LoVo (cell line): Measurements from ENCODE around the gene ODAD2.

Experiments used
- DNase-seq: peaks from one replicate; pipeline ENCODE4 v3.0.0-alpha.2; 2016; ENCODE audit warnings: low spot score

Gene ODAD2

DNA sequence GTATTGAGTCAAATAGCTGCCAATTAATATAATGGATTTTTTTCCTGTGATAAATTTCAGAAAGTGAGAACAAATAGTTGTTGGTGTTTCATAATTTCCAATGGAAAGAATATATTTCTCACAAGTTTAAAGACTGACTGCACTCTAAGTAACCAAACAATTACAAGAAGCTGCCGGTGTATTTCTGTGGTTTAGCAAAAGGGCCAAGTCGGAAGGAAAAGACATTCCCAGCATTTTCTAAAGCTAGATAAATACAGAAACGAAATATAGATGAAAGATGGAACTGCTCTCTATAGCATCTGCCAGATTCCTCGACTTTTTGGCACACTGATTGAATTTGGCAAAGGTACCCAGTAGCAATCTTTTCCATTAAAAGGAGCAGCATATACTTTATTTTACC, 160.5 kb downstream of the ODAD2 start:
- DNase-seq: no peak

DNA sequence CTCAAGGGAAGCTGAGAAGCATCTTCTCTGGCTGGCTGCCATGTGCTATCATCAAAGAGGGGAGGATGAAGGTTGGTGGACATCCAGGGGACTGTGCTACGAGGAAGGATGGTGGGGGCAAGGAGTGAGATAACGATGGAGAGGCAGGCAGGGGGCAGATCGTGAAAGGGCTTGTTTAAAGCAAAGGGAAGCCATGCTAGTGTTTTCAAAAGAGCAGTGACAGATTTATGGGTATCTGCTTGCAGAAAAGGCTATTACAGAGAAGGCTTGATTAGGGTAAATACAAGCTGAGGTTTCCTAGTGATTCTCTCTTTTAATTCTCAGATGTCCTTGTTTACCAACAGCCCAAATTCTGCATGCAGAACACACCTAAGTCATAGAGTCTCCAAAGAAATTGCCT, 164.4 kb downstream of the ODAD2 start:
- no peak for DNase-seq

DNA sequence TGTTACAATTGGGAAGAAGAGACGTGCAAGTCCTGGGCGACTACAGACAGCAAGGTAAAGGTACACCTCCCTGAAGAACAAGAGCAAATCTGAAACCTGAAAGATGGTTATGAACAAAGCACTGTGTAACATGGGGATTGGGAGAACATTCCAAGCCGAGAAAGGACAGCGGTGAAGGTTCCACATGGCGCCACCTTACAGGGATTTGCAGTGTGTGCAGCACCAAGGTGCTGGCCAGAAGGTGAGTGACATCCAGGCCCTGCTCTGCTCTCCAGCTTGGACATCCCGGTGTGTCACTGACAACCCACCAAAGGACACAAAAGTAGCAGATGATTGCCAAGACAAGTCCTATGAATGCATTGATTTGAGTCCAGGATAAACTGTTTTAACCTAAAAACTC, 165.1 kb downstream of the ODAD2 start:
- no peak for DNase-seq

DNA sequence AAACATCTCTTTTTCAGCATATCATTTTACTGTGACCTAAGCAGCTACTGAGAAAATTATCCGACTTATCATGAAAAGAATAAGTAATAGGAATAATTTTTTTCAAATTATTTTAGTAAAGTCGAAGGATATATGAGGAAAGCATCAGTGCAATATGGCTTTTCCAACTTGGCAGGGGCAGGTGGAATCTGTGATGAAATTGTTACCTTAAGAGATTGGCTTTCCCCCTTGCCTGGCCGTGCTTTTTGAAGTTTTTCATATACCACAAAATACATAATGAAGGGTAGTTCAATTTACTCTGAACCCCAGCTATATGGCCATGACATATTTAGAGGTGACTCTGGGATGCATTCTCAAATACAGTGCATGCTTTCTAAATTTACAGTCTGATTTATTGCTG, 166.1 kb downstream of the ODAD2 start:
- DNase-seq: no peak

DNA sequence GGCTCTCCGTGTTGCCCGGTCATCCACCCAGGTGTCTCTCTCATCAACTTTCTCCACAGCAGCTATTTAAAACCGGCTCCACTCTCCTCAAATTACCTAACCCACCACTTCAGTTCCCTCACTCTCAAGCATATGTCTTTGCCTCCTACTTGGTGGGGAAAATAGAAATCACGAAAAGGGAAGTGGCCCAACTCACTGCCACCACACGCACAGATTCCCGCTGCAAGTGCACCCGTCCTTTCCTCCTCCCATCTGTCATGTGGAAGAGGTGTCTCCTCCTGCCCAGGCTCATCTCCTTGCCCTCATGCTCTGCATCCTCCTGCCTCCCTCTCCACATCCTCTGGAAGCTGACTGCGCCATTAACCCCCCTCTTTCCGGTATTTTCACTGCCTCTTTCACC, 172.5 kb downstream of the ODAD2 start:
- no peak for DNase-seq

DNA sequence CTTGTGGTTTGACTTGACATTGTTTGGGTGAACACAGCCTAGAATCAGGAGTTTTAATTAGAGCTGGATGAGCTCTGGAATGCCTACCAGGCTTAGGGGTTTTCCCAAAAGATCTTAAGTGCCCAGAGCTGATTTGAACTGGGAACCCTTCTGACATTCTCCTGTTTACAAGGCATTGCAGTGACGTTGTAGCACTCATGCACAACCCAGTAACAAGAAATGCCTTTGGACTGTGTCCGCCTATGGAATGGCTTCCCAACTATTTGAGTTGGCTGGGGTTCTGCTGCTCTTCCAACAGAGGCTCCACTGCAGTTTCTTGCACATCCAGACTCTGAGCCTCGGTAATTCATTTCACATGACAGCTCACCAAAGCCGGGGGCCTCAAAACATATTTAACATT, 176.6 kb downstream of the ODAD2 start:
- DNase-seq: no peak

DNA sequence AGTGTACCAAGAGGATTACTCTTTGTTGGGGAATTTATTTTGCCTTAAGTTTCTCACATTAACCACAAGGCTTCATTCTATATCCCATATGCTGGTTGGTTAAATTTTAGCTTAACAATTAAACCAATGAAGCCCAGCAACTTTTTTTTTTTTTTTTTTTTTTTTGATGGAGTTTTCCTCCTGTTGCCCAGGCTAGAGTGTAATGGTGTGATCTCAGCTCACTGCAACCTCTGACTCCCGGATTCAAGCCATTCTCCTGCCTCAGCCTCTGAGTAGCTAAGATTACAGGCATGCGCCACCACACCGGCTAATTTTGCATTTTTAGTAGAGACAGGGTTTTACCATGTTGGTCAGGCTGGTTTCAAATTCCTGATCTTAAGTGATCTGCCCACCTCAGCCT, 178.2 kb downstream of the ODAD2 start:
- DNase-seq: no peak

DNA sequence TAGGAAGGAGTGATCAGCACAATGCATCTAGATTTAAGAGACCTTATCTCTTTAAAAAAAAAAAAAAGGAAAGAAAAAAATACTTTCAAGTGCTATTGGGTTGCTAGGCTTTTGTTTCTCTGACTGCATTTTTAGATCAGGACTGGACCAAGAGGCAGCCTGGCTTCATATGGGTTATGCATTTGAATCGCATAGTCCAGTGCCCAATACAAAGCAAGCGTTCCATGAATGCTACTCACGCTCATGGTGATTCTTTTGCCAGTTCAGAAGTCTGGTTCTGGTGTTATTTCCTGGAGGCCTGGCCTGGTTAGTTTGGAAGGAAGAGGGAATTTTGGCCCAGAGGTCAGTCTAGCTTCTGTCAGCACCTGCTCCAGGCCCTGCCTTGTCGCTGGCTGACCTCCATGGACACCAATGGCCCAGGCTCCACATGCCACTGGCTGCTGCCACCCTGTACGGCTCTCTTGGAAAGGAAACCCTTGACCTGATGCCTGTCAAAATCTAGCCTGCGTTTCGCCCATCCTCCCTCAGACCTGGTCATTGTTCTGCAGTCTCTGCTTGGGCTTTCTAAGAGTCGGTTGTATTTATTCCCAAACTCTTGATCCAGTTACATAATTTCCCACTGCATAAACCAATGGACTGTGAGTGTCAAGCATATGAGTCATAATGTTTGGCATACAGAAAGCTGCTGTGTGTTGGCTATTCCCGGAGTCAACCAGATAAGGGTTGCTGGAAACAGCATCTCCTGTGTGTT, 178.9 kb downstream of the ODAD2 start:
- no peak for DNase-seq

DNA sequence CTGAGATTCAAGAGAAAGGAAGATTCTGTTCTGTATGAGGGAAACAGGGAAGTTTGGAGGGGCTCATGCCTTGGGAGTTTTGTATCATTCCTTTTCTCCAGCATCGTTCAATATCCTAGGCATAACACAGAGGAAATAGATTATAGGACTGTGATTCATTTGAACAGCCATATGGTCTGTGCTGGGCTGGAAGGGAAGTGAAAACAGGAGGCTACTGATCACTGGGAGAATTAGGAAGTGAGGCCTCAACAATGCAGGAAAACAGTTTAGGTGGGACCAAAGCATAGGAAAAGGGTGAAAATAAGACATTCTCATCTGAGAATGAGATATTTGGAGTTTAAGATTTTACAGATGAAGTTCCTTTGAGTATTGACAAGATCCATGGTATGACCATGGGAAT, 182.6 kb downstream of the ODAD2 start:
- no peak for DNase-seq

DNA sequence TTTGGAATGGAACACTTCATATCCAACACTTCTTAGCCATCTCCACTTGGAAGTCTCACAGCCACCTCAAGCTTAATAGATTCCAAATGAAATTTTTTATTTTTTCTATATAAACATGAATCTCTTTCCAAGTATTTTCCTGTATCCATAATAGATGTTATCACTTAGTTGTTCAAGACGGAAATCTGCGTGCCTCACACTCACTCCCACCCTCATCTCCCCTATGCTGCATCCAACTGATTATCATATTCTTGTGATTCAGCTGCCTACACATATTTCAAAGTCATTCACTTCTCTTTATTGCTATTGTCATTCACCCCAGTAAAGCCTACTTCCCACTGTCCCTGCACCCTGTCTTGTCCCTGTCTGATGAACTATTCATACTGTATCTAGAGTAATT, 183.0 kb downstream of the ODAD2 start:
- DNase-seq: no peak

DNA sequence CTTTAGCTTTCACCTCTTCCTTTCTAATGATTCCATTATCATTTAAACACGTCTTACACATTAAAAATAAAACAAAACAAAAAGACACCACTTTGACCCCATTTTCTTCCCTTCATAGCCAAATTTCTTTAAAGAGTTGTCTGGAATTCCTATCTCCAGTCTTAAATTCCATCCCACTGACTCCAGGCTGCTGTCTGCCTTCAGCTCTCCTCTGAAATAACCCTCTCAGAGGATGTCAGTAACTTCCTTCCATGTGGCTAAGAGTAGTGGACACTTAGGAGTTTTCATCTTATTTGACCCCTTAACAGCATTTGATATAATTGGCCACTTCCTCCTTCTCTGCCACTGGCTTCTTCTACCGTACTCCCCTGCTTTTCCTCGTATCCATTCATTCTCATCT, 183.6 kb downstream of the ODAD2 start:
- no peak for DNase-seq

DNA sequence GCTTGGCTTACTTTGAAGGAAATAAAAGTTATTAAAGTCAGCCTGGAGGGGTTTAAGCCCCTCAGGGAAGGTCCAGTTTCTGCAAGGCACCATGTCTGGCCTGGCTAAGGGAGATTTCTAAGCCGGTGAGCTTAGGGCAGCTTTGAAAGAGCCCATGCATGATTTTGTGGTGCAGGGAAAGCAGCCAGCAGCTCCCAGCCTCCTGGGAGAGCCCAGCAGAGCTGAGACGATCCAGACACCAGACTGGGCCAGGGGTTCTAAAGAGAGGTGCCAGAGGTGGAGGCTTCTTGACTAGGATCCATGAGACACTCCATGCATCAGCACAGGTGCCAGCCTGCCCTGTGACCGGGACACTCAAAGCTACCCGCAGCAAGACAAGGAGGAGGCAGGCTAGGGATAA, 193.7 kb downstream of the ODAD2 start:
- DNase-seq: no peak

DNA sequence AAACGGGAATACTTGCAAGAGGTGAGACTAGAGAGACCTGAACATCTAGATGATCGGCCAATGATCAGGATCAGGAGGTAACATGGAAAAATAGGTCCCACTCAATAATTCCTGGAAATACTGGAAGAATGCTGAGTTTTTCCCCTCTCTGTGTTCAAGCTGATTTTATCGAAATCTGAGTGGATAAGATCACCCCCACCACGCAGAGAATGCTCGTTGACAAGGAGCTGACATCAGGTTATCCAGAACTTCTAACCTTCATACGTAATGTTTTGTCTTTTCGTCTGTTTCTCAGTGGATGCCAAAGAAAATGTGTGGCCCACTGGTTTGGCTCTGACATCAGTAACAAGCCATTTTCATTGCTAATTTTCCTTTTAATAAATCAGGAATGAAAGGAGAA, 194.7 kb downstream of the ODAD2 start:
- DNase-seq: no peak

DNA sequence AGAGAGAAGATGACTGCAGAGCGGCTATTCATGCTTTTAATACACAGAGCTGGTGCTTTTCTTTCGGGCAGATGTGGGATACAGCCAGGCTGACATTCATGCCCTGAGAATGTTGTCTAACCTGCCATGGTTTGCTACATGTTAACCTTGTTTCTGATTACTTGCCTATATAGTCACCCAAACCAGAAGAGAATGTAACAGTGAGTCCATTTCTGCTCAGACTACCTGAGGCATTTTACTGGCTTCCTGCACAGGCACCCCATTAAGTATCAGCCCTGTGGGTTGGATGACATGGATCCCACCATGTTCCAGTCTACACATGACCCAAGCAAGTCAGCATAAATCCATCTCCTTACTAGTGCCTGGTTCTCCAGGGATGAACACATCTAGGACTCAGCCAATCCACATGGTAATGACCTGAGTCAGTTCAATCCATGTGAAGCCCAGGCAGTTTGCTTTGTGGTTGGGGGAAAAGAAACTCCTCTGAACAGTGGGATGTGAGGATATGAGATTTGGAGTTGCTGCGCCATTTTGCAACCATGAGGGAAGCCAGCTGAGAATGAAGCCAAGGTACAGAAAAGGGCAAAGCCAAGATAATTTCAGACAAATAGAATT, 197.6 kb downstream of the ODAD2 start:
- DNase-seq: no peak

DNA sequence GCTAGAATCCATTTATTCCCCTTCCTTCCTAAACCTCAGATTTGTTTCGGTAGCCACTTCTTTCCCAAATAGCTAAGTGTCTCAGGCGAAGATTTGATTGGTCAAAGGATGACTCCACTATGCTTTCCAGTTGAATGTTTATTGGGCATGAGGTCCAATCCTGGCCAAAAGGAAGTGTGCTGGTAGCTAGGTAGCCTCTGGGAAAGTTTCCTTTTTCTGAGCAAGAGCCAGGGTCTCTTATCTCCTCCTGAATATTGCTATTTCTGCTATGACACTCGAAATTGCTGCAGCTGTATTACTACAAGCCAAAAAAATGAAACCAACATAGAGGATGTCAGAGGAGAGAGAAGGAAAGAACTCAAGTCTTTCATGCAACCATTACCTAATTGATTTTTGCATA, 199.8 kb downstream of the ODAD2 start:
- no peak for DNase-seq

DNA sequence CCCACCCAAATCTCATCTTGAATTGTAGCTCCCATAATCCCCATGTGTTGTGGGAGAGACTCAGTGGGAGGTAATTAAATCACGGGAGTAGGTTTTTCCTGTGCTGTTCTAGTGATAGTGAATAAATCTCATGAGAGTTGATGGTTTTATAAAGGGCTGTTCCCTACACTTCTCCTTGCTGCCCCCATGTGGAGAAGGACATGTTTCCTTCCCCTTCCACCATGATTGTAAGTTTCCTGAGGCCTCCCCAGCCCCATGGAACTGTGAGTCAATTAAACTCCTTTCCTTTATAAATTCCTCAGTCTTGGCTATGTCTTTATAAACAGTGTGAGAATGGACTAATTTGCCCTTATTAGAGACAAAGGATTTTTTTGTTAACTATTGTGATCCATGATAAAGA, 204.7 kb downstream of the ODAD2 start:
- no peak for DNase-seq

DNA sequence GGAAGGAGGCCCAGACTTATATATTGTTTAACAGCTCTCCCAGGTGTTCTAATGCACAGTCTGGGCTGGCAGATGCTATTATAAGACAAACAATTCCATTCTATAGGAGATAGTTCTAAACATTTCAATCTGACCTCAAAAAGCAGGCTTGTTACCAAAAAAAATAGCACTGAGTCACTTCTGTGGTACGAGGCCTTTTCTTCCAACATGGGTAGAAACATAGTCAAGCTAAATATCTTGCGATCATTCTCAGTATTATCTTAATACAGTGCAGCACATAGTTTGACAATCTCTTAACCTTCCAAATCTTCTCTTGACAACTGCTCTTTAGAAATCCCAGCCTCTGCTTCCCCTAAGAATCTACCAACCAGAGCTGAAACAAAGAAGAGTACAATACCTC, 206.7 kb downstream of the ODAD2 start:
- DNase-seq: no peak

DNA sequence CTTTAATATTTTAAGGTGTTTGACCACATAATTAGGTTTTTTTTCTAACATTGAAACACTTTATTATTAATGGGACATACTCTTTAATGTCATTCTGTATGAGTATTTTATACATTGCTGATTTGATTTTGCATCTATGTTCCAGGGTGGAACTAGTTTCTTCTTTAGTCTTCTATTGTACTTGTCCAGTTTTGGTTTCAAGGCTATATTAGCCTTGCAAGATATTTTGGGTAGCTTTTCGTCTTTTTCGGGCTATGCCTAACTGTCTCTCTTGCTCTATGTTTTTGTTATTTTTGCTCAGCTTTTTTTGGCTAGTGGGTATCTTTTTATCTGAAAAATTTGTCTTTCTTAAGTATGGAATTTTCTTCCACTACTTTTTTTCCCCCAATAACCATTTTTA, 214.6 kb downstream of the ODAD2 start:
- no peak for DNase-seq

DNA sequence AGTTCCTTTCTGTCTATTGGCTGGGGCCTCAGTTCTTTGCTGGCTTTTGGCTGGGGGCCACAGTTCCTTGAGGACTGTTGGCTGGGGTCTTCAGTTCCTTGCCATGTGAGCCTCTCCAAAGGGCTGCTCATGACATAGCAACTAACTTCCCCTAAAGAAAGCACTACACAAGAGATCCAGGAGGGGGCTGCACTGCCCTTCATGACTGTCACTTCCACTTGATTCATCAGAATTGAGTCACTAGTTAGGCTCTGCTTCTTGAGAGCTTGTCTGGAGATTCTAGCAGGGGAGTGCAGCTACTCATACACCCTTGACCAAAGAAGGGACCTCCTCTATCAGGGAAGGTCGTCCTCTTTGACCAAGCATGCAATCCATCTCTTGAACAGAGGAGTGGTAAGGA, 215.2 kb downstream of the ODAD2 start:
- DNase-seq: peak; percentile 26

DNA sequence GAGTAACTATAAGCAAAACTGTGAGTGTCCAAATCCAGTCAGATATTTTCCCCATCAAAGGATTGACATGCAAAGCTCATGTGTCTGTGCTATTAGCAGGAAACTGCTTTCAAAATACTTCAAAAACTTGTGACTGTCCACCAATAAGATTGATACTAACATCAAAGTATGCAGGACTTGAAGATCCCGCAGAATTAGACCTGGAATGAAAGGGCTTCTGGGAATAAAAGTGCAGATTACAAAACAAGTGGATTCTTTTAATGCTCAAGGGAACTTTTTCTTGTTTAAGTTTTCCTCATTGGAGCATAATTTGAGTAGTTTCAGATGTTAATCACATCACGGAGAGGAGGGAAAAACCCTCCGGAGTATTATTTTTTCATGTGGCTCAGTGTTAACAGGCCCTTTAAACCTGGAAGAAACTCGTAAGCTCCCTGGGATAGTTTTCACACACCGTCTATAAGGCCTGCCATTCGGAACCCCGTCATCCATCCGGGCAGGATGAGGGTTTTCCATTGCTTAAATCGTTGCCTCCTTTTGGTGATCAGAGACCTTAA, 219.3 kb downstream of the ODAD2 start:
- no peak for DNase-seq

DNA sequence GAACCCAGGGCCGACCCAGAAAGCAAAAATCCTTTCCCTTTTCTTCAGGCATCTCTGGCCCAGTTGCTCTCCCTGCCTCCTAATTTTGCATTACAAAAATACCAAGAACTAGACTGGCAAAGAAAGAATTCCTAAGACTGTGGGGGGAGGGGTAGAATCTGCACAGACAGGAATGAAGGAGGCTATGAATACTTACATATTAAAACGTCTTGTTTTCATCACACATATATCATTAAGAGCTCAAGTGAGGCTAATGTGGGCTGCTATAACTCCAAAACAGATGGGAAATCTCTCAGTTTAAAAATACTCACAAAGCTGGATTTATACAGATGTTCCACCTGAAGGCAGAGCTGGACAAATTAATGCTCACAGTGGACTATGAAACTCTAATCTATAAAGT, 224.0 kb downstream of the ODAD2 start:
- DNase-seq: no peak

DNA sequence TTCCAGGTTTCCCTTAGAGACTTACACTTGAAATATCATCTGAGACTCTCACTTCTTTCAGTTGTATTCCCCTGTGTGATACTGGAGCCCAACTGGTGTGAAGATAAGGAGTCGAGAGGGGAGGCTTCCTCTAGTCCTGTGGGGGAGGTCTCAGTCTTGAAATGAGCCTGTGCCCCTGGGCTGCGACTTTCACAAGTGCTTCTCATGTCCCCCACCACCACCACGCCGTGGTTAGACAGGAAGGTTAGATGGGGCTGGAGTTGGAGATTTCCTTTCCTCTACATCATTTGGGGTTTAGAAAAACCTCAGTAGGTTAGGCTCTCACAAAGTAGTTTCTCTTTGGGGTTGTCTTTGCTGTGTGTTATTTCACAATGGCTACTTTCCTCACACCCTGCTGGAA, 227.6 kb downstream of the ODAD2 start:
- DNase-seq: no peak

DNA sequence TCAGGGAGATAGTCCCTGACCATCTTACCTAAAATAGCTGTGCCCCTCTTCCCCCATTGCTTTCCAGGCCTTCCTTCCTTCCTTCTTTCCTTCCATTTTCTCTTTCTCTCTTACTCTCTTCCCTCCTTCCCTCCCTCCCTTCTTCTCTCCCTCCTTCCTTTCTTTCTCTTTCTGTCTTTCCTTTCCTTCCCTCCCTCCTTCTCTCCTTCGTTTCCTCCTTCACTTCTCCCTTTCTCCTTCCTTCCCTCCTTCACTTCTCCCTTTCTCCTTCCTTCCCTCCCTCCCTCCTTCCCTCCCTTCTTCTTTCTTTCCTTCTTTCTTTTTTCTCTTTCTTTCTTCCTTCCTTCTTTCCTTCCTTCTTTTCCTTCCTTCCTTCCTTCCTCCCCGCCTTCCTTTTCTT, 228.7 kb downstream of the ODAD2 start:
- DNase-seq: no peak
